ENCODE data around the gene MT1G.
"Not testable (repeated sequence)": the region's sequence is repeated elsewhere in the genome, so short reads cannot be mapped to it uniquely, and the experiment has no call there.

The MT1G gene

DNA sequence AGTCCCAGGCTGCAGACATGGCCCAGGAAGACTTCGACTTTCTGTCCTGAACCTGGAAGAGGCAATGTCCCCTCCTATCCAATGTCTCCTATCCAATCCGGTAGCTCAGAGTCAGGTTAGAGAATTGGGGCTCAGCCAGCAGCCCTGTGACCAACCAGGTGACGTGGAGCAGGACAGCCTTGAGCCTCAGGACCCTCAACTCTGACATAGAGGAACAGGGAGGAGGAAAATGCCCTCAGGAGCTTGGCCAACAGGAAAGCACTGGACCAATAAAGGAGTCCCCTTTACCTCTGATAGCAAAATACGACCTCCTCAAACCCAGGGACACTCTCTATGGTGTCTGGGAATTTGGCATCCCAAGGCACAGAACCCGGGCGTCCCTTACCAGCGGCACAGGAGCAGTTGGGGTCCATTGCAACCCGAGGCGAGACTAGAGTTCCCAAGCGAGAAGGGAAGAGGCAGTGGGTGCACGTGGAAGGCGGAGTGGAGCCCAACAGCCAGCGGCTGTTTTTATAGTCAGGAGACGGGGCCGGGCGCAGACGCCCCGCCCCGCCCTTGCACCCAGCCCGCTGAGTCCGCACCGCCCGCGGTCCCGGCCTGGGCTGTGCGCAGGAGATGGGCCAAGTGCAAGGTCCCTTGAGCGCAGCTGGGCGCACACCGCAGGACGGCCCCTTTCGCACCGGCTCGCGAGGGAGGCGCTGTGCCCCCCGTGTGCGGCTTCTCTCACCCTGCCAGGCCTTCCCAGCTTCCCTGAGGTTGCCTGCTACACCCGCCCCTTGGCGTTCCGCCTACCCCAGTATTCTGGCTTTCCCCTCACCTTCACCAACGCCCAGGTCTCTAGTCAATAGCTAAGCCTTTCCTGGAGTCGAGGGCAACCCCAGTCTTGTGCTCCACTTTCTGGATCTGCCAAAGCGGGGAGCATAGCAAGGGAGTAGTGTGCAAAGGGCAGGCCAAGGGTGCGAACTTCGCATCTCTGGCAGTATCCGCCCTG, at the start of gene MT1G:
Gene MT1G (minus strand): TSS at position 485 of the 991 bp plus-strand sequence. CDS start 72 bp downstream, at position 413.
- in situ Hi-C loops (cut with MboI; ENCODE audit: low sequenced_read_pairs) = no loop called here

DNA sequence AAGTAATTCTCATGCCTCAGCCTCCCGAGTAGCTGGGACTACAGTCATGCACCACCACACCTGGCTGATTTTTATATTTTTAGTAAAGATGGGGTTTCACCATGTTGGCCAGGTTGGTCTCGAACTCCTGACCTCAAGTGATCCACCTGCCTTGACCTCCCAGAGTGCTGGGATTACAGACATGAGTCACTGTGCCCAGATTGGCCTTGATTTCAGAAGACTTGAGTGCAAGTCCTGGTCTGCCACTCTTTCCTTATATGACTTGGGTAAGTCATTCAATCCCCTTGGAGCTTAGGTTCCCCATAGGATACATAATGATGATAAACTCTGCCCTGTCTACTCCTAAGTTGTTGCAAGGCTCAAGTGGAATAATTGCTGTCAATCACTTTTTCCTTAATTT, 49.7 kb upstream of the MT1G start:
- in situ Hi-C loops (cut with MboI; ENCODE audit: low sequenced_read_pairs) = not testable (repeated sequence)

DNA sequence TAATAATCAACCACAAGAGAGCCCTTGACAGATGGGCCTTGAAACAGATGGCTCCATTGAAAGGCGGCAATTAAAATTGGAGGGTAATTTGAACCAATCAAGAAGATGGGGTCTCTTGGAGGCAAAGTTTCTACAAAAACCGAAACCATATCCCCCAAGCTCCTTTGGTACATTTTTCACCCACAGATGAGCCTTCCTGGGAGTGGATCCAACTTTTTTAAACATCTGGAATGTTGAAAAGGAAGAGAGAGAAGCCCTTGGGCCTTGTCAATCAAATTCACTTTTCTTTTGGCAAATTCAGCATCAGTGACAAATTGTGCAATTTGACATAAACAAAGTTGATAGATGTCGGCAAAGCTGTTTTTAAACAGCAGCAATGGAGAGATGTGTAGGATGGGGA, 48.9 kb upstream of the MT1G start:
- in situ Hi-C loops (cut with MboI; ENCODE audit: low sequenced_read_pairs) = no loop called here

DNA sequence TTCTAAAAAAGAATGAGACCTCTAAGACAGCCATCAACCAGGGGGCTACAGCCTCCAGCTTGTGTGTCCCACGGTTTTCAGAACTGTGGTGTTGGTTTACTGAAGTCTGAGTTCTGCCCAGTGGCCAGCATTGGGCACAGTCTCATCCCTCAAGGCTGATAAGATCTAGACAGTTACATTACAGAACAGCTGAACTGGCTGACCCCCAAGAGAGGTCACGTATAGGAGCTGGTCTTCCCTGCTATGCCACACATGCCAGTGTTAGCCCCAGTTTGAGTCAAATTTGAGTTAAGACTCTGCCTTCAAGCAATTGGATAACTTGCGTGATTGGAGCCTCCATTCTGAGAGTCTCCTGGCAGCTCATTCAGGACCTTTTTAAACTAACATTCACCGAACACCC, 47.3 kb upstream of the MT1G start:
- in situ Hi-C loops (cut with MboI; ENCODE audit: low sequenced_read_pairs) = no loop called here

DNA sequence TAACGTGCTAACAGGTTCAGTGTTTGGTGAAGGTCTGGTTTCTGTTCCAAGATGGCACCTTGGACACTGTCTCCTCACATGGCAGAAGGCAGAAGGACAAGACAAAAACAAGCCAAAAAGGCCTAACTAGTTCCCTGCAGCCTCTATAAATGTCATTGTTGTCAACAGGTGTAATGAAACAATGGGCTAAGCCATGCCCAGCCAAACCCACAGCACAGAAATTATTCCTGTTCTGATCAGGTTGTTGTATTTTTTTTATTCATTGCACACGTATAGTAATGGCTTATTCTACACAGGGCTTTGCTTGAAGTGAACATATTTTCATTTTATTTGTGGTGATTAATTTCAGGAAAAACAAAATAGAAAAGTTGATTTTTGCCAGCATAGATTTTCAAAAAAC, 45.9 kb upstream of the MT1G start:
- in situ Hi-C loops (cut with MboI; ENCODE audit: low sequenced_read_pairs) = no loop called here

- in situ Hi-C loops (cut with MboI; ENCODE audit: low sequenced_read_pairs) = no loop called here
Measured at GRCh38 chr16:56711862-56712261, 44.0 kb upstream of the MT1G start.

GRCh38 chr16:56710181-56710737, 42.4 kb upstream of the MT1G start:
- in situ Hi-C loops (cut with MboI; ENCODE audit: low sequenced_read_pairs) = no loop called here

- in situ Hi-C loops (cut with MboI; ENCODE audit: low sequenced_read_pairs) = loop anchor here (10.0 kb wide), 1 partner anchor 135 kb away; no protein-coding TSS in a partner anchor
Measured at GRCh38 chr16:56709443-56710040, 41.7 kb upstream of the MT1G start.

DNA sequence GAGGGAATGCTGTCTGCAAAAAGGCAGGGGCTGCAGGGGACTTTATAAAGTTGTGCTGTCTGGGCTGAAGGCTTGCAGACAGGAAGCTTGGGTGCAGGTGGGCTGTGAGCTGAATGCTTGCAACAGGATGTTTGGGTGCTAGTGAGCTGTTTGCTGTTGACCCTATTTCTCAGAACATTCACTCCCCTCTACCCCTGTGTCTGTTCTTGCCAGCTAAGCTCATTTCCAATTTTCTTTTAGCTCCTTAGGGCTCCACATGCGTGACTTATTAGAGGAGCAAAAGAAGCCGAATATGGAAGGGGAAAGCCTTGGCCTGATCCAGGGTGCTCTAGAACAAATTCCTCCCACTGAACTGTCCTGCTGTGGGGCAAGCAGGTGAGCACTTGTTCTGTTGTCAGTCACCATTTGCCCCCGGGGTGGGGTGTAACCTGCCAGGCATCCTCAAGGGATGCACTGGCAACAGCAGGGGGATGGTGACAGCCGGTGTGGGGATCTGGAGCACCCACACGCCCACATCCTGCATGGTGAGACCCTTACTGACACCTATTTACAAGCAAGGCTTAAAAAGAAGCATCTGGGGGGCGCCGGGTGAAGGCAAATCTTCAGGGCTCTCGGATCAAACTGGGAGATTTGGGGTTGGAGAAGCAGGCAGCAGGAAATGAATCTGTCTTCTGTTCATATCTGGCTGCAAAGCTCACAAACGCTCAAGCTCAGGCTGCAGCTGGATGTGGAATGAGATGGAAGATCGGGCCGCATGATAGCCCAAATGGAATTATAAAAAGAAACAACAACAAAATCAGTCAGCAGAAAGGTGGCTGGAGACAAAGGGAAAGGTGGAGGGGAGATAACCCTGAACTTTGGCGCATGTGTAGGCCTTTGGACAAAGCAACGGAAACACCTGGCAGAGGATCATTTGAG, 40.9 kb upstream of the MT1G start:
- in situ Hi-C loops (cut with MboI; ENCODE audit: low sequenced_read_pairs) = loop anchor here (10.0 kb wide), 1 partner anchor 134 kb away; no protein-coding TSS in a partner anchor

GRCh38 chr16:56702836-56703235, 35.0 kb upstream of the MT1G start:
- in situ Hi-C loops (cut with MboI; ENCODE audit: low sequenced_read_pairs) = loop anchor here (10.0 kb wide), 1 partner anchor 128 kb away; no protein-coding TSS in a partner anchor

- in situ Hi-C loops (cut with MboI; ENCODE audit: low sequenced_read_pairs) = loop anchor here (10.0 kb wide), 1 partner anchor 127 kb away; no protein-coding TSS in a partner anchor
Measured at GRCh38 chr16:56701534-56701933, 33.7 kb upstream of the MT1G start.

DNA sequence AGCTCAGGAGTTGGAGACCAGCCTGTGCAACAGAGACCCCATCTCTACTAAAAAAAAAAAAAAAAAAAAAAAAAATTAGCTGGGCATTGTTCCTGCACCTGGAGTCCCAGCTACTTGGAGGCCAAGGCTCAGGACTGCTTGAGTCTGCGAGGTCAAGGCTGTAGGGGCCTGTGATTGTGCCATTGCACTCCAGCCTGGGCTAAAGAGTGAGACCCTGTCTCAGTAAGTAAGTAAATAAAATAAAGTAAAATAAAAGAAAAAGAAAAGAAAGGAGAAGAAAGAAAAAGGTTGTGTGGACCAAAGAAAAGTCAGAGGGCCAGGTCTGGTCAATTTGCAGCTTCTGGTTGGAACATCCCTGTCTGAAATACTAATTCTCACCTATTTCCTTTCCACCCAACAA, 32.8 kb upstream of the MT1G start:
- in situ Hi-C loops (cut with MboI; ENCODE audit: low sequenced_read_pairs) = loop anchor here (10.0 kb wide), 1 partner anchor 126 kb away; no protein-coding TSS in a partner anchor

DNA sequence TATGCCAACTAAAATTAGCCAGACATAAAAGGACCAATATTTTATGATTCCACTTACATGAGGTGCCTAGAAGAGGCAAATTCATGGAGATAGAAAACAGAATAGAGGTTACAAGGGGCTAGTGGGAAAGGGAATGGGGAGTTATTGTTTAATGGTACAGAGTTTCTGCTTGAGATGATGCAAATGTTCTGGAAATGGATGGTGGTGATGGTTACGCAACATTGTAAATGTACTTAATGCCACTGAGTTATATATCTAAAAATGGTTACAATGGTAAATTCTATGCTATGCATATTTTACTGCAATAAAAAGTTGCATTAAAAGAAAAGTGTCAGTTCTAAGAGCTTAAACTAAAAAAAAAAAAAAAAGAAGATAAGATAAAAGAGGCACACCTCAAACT, 32.3 kb upstream of the MT1G start:
- in situ Hi-C loops (cut with MboI; ENCODE audit: low sequenced_read_pairs) = loop anchor here (10.0 kb wide), 1 partner anchor 125 kb away; no protein-coding TSS in a partner anchor

- in situ Hi-C loops (cut with MboI; ENCODE audit: low sequenced_read_pairs) = no loop called here
Measured at GRCh38 chr16:56697456-56698155, 29.7 kb upstream of the MT1G start.

GRCh38 chr16:56695246-56695645, 27.4 kb upstream of the MT1G start:
- in situ Hi-C loops (cut with MboI; ENCODE audit: low sequenced_read_pairs) = no loop called here

DNA sequence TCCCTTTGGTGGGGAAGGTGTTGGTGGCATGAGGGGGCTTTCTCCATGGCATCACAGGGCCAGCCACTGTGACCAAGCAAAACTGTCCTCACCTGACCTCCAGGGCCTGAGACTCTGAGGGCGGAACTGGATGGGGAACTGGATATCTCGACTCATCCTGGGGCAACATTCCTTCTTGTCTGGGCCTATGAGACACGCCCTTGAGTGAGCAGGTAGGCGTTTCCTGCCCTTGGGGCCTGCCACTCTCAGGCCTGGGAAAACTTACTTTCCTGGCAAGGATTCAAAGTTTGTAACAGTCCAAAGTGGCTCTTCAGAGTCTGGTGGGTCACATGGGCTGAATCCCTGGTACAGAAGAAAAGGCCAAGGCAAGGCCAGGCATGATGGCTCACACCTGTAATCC, 24.0 kb upstream of the MT1G start:
- in situ Hi-C loops (cut with MboI; ENCODE audit: low sequenced_read_pairs) = no loop called here

DNA sequence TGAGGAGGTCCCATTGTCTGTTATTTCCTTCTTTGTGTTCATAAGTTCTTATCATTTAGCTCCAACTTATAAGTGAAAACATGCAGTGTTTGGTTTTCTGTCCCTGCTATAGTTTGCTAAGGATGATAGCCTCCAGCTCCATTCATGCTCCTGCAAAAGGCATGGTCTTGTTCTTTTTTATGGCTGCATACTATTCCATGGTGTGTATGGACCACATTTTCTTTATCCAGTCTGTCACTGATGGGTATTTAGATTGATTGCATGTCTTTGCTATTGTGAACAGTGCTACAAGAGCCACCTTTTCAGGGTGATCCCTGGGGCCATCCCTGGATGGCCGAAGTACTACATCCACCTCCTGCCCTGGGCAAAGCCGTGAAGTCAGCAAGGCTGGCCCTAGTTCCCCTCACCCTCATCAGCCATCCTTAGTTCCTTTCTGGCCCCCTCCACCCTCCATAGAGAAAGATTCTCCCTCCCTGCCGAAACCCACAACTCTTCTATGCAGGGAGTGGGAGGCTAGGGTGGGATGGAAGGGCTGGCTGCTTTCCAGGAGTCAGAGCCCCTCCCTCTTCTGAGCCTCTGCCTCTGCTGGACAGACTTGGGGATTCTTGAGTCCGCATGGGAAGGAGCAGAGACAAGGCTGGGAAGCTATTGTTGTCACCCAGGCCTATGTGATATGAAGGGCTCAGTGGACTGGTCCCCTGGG, 22.7 kb upstream of the MT1G start:
- in situ Hi-C loops (cut with MboI; ENCODE audit: low sequenced_read_pairs) = no loop called here

DNA sequence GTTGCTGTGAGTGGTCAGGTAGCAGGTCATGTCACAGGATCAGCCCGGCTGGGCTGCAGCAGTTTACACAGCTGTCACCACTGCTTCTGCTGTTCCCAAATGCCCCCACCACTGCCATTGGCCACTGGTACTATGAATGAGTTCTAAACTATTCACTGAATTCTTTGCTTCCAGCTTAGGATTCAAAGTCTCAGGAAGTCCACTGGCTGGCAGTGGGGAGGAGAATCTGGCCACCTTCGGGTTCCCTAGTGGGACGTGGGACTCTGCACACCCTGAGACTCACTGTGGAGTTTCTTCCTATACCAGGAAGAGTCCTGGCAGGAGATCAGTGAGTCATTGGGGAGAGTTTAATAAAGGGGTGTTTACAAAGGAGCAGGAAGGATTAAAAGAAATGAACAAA, 21.3 kb upstream of the MT1G start:
- in situ Hi-C loops (cut with MboI; ENCODE audit: low sequenced_read_pairs) = no loop called here

- in situ Hi-C loops (cut with MboI; ENCODE audit: low sequenced_read_pairs) = no loop called here
Measured at GRCh38 chr16:56688762-56689161, 20.9 kb upstream of the MT1G start.

Data from HL-60/S4 treated with phorbol 12-myristate 13-acetate at 8.2 ng/mL for 4 days and 3 days (cell line).